Breast epithelium (tissue), 4 donors: ENCODE measurements around the gene CALHM3. TPM values are rescaled to one million over a fixed set of nuclear protein-coding genes. Genes with fewer than 3 reads are reported as not detected.

Source experiments
- DNase-seq, 2 donors: peaks; one replicate each; pipeline ENCODE4 v3.0.0-alpha.2; 2019; ENCODE audit warnings: low spot score in 2 of 2
- H3K27ac ChIP-seq, 2 donors: fragments of 200-600 bp; sonication (generic) in 1 of 2; one replicate each; pipeline ENCODE4 v1.5.1; 2016 to 2019; ENCODE audit warnings: mild to moderate bottlenecking in 1 of 2
- H3K27me3 ChIP-seq, 2 donors: fragments of 200-600 bp; sonication (generic) in 1 of 2; one replicate each; pipeline versions ENCODE4 v1.5.1 to v1.6.0; 2017 to 2019; ENCODE audit warnings: control low read depth in 1 of 2, mild to moderate bottlenecking in 1 of 2
- H3K36me3 ChIP-seq: fragments of 200-600 bp; one replicate; pipeline ENCODE4 v1.5.1; 2019
- H3K4me1 ChIP-seq, 2 donors: fragments of 200-600 bp; sonication (generic); one replicate each; pipeline ENCODE4 v1.5.1; 2016 to 2019; ENCODE audit warnings: control low read depth in 1 of 2
- H3K4me3 ChIP-seq, 3 donors: fragments of 200-600 bp; sonication (generic); 1 replicate in 2 of 3; 2 replicates in 1 of 3; pipeline ENCODE4 v1.5.1; 2016 to 2019; ENCODE audit warnings: mild to moderate bottlenecking in 3 of 3, moderate library complexity in 2 of 3
- H3K9me3 ChIP-seq, 2 donors: fragments of 200-600 bp; sonication (generic) in 1 of 2; one replicate each; pipeline ENCODE4 v1.5.1; 2016 to 2019; ENCODE audit warnings: control low read depth in 1 of 2
- CTCF ChIP-seq, 3 donors: fragments of 450-650 bp; IDR thresholded peaks; one replicate each; pipeline ENCODE4 v1.5.1; 2016 to 2017; ENCODE audit warnings: antibody characterized with exemption in 3 of 3, mild to moderate bottlenecking in 3 of 3, moderate library complexity in 3 of 3
- POLR2A ChIP-seq: fragments of 450-650 bp; IDR thresholded peaks from one replicate; pipeline ENCODE4 v1.6.1; 2016; ENCODE audit warnings: antibody characterized with exemption, mild to moderate bottlenecking, moderate library complexity
- POLR2AphosphoS5 ChIP-seq, 3 donors: sonication (generic); formaldehyde crosslinking; IDR thresholded peaks; one replicate each; pipeline ENCODE4 v1.6.1; 2017; ENCODE audit warnings: antibody characterized with exemption in 3 of 3
- intact Hi-C: fragments of 100-400 bp; cut with DNase I; formaldehyde crosslinking; loops from one replicate; pipeline ENCODE4 v1.15.1; 2023; ENCODE audit warnings: low total_unique reads
- total RNA-seq, 3 donors: library from RNA; depleted of rRNA; stranded (reverse); fragments of >200 nt; gene quantifications; one replicate each; pipeline ENCODE4 v1.1.0, GENCODE V29; 2016

Gene CALHM3
- total RNA-seq, 3 donors from 2014 or later: not detected

DNA sequence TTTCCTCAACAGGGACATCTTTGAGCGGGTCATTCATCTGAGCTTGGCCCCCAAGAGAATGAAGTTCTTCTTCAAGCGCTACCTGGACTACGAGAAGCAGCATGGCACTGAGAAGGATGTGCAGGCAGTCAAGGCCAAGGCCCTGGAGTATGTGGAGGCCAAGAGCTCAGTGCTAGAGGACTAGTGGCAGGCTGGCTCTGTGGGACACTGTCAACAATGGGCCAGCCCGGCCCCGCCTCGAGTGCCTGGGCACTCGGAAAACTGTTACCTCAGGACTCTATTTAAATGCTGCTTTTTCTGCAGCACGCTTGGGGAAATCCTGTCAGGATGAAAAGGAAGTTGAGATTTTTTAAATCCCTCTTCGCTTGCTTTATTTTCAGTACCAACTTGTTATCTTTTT is 33.7 kb downstream of the CALHM3 start:
- intact Hi-C loops: no loop called here
- H3K4me3 ChIP-seq: no peak overlapping the region
- peak overlapping the region; percentile 83 to 94 for H3K27ac ChIP-seq
- no peaks in the 10 kb centered on the region for H3K36me3 ChIP-seq
- DNase-seq: no peak
- no peaks in the 10 kb centered on the region for H3K9me3 ChIP-seq
- H3K27me3 ChIP-seq: no peaks in the 10 kb centered on the region
- peaks cover 13 to 17% of the 10 kb centered on the region in 2 donors for H3K4me1 ChIP-seq
- TF ChIP-seq CTCF (IDR thresholded peaks at IDR 0.05) (no peak), POLR2AphosphoS5 (IDR thresholded peaks at IDR 0.05) (no peak), POLR2A (no peak)

GRCh38 chr10:103444478-103444877 is 34.6 kb downstream of the CALHM3 start:
- Histone ChIP-seq H3K36me3 (no peaks in the 10 kb centered on the region), H3K4me1 (peaks cover 11 to 13% of the 10 kb centered on the region in 2 donors)
- intact Hi-C loops: no loop called here

DNA sequence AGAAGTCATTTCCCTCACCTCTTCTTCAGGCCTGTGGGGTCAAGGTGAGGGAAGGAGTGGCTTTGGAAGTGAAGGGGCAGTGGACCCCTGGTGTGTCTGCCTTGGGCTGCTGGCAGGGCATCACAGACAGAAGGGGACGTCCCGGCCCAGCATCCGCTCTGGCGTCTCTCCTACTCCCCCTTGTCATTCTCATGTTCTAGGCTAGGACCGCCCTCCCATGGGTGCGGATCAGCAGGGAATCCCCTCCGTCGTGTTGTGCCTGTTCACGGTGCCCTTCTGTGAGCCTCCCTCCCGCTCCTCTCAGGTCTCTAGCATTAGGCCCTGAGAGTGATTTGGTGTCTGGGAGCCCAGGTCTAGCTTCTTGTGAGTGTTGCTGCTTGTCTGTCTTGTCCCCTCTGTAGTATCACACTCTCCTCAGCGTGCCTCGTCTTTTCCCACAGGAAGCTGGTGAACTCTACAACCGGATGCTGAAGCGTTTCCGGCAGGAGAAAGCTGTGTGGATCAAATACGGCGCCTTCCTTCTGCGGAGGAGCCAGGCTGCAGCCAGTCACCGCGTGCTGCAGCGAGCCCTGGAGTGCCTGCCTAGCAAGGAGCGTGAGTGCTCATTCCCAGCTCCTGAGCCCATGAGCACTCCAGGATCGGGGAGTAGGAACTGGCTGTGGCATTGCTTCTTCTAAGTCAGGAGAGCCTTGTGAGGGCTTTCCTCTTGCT is 35.4 kb downstream of the CALHM3 start:
- peak overlapping the region in 1 of 2 donors; percentile 57 for H3K27ac ChIP-seq
- no peaks in the 10 kb centered on the region for H3K36me3 ChIP-seq
- TF ChIP-seq POLR2AphosphoS5 (IDR thresholded peaks at IDR 0.05): no peak
- no peak for TF ChIP-seq CTCF (IDR thresholded peaks at IDR 0.05)
- TF ChIP-seq POLR2A: no peak
- no peaks in the 10 kb centered on the region for H3K9me3 ChIP-seq
- DNase-seq: no peak
- no peak overlapping the region for H3K4me3 ChIP-seq
- peaks cover 6 to 10% of the 10 kb centered on the region in 2 donors for H3K4me1 ChIP-seq
- intact Hi-C loops: no loop called here
- no peaks in the 10 kb centered on the region for H3K27me3 ChIP-seq

More at GRCh38 chr10:103444478-103444877, 34.6 kb downstream of the CALHM3 start:
- no peaks in the 10 kb centered on the region for H3K27me3 ChIP-seq
- DNase-seq: no peak
- no peak overlapping the region for H3K4me3 ChIP-seq
- H3K9me3 ChIP-seq: no peaks in the 10 kb centered on the region
- TF ChIP-seq POLR2A: no peak
- TF ChIP-seq CTCF (IDR thresholded peaks at IDR 0.05): no peak
- TF ChIP-seq POLR2AphosphoS5 (IDR thresholded peaks at IDR 0.05): no peak
- H3K27ac ChIP-seq: peak overlapping the region; percentile 83 to 94

DNA sequence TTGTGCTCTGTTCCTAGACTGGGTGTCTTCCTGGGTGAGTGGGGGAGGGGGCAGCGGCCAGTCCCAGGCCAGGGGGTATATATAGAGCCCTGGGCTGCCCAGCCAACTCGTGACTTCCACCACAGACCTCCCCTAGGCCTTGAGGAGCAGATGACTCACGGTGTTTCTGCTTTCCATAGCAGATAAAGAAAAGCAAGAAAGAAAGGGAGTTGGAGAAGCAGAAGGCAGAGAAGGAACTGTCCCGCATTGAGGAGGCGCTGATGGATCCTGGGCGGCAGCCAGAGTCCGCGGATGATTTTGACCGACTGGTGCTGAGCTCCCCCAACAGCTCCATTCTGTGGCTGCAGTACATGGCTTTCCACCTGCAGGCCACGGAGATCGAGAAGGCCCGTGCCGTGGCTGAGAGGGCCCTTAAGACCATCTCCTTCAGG is 37.0 kb downstream of the CALHM3 start:
- H3K27me3 ChIP-seq: no peaks in the 10 kb centered on the region
- H3K4me3 ChIP-seq: no peak overlapping the region
- H3K4me1 ChIP-seq: peaks cover 6 to 9% of the 10 kb centered on the region in 2 donors
- TF ChIP-seq CTCF (IDR thresholded peaks at IDR 0.05) (no peak), POLR2A (no peak), POLR2AphosphoS5 (IDR thresholded peaks at IDR 0.05) (no peak)
- no peaks in the 10 kb centered on the region for H3K9me3 ChIP-seq
- intact Hi-C loops: no loop called here
- no peak for DNase-seq
- H3K27ac ChIP-seq: peak overlapping the region; percentile 33 to 57
- H3K36me3 ChIP-seq: no peaks in the 10 kb centered on the region

- intact Hi-C loops: no loop called here
- no peak overlapping the region for H3K4me3 ChIP-seq
- peaks cover 3 to 4% of the 10 kb centered on the region in 2 donors for H3K4me1 ChIP-seq
- peak overlapping the region in 1 of 2 donors; percentile 57 for H3K27ac ChIP-seq
- H3K36me3 ChIP-seq: no peaks in the 10 kb centered on the region
- no peaks in the 10 kb centered on the region for H3K27me3 ChIP-seq
- DNase-seq: no peak
- no peak for TF ChIP-seq POLR2A
- no peaks in the 10 kb centered on the region for H3K9me3 ChIP-seq
Measured at GRCh38 chr10:103441611-103442010, 37.4 kb downstream of the CALHM3 start.
